NB4 (cell line): ENCODE data around the gene TMEM87B.

Experiments
- DNase-seq: peaks from one replicate; pipeline ENCODE4 v3.0.0; 2010; ENCODE audit warnings: low read depth
- H3K4me3 ChIP-seq: one replicate; pipeline ENCODE4 v1.5.1; 2011; ENCODE audit warnings: mild to moderate bottlenecking, low read depth, low read length, moderate library complexity
- MAX ChIP-seq: IDR thresholded peaks from 2 replicates; pipeline ENCODE4 v1.6.1; 2011; ENCODE audit warnings: low read depth, low read length
- MYC ChIP-seq: IDR thresholded peaks from 2 replicates; pipeline ENCODE4 v1.6.1; 2011; ENCODE audit warnings: low read depth, low read length
- POLR2A ChIP-seq: IDR thresholded peaks from 2 replicates; pipeline ENCODE4 v1.6.1; 2011; ENCODE audit warnings: mild to moderate bottlenecking; ENCODE audit not compliant: insufficient read length; ENCODE audit errors: extremely low read depth
- TF ChIP-seq, protein P1 (sequence below): IDR thresholded peaks from one replicate; pipeline ENCODE4 v1.5.1; 2012; ENCODE audit warnings: low read depth, low read length

The TMEM87B gene

DNA sequence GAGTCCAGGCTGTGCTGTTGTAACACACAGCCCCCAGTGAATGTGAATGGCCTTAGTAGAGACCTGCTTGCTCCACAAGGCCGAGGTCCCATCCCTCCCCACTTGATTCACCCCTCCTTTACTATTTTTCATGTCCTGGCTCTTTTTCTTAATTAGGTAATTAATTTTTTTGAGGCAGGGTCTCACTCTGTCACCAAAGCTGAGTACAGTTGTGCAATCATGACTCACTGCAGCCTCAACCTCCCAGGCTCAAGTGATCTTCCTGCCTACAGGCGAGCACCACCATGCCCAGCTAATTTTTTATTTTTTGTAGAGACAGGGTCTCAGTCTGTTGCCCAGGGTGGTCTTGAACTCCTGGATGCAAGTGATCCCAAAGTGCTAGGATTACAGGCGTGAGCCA, 102.4 kb downstream of the TMEM87B start:
- H3K4me3 ChIP-seq: no peak overlapping the region
- TF ChIP-seq MAX (no peak), POLR2A (no peak), MYC (no peak)
- TF ChIP-seq, protein P1, sequence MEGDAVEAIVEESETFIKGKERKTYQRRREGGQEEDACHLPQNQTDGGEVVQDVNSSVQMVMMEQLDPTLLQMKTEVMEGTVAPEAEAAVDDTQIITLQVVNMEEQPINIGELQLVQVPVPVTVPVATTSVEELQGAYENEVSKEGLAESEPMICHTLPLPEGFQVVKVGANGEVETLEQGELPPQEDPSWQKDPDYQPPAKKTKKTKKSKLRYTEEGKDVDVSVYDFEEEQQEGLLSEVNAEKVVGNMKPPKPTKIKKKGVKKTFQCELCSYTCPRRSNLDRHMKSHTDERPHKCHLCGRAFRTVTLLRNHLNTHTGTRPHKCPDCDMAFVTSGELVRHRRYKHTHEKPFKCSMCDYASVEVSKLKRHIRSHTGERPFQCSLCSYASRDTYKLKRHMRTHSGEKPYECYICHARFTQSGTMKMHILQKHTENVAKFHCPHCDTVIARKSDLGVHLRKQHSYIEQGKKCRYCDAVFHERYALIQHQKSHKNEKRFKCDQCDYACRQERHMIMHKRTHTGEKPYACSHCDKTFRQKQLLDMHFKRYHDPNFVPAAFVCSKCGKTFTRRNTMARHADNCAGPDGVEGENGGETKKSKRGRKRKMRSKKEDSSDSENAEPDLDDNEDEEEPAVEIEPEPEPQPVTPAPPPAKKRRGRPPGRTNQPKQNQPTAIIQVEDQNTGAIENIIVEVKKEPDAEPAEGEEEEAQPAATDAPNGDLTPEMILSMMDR: no peak
- DNase-seq: peak; percentile 72

- TF ChIP-seq, protein P1: no peak
- TF ChIP-seq MYC (no peak), POLR2A (no peak), MAX (no peak)
- no peak for DNase-seq
- H3K4me3 ChIP-seq: no peak overlapping the region
Measured at GRCh38 chr2:112159454-112159921, 104.4 kb downstream of the TMEM87B start.

GRCh38 chr2:112160283-112161250, 105.5 kb downstream of the TMEM87B start:
- TF ChIP-seq MAX: no peak
- H3K4me3 ChIP-seq: no peak overlapping the region
- no peak for DNase-seq

GRCh38 chr2:112161431-112162145, 106.5 kb downstream of the TMEM87B start:
- no peak overlapping the region for H3K4me3 ChIP-seq
- no peak for TF ChIP-seq MAX
- no peak for DNase-seq

GRCh38 chr2:112162341-112162740, 107.3 kb downstream of the TMEM87B start:
- no peak overlapping the region for H3K4me3 ChIP-seq
- TF ChIP-seq POLR2A (no peak), MYC (no peak), MAX (no peak)
- TF ChIP-seq, protein P1: no peak
- no peak for DNase-seq

DNA sequence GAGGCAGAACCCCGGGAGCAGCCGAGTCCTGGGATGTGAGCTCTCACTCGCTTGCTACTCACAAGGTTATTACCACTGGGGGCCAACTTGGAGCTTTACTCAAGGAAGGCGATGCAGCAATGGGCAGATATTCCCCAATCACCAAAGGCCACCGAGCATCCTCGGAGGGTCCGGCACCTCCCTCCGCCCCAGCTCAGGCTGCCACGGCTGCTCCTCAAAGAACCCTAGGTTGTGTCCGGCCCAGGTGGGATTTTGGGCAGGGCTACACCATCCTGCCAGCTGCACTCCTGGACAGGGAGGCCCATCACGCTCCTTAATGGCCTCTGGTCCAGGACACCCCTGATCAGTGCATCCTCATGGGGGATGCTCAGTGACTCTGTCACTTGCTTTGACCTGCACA, 107.9 kb downstream of the TMEM87B start:
- TF ChIP-seq MAX (no peak), POLR2A (no peak), MYC (no peak)
- TF ChIP-seq, protein P1: no peak
- no peak for DNase-seq
- no peak overlapping the region for H3K4me3 ChIP-seq
